Loucy (cell line): ENCODE measurements around the gene TIMP2.

ENCODE experiments used
- EZH2phosphoT487 ChIP-seq: fragments of 200-600 bp; IDR thresholded peaks from 2 replicates; pipeline ENCODE4 v1.6.1; 2018; ENCODE audit warnings: antibody characterized with exemption, mild to moderate bottlenecking, moderate library complexity, borderline replicate concordance
- TF ChIP-seq, protein P1 (sequence below): fragments of 200-600 bp; sonication (generic); conservative IDR thresholded peaks from 2 replicates; pipeline ENCODE4 v1.5.1; 2014; ENCODE audit warnings: mild to moderate bottlenecking, antibody characterized with exemption, low read length

- TF ChIP-seq, protein P1, sequence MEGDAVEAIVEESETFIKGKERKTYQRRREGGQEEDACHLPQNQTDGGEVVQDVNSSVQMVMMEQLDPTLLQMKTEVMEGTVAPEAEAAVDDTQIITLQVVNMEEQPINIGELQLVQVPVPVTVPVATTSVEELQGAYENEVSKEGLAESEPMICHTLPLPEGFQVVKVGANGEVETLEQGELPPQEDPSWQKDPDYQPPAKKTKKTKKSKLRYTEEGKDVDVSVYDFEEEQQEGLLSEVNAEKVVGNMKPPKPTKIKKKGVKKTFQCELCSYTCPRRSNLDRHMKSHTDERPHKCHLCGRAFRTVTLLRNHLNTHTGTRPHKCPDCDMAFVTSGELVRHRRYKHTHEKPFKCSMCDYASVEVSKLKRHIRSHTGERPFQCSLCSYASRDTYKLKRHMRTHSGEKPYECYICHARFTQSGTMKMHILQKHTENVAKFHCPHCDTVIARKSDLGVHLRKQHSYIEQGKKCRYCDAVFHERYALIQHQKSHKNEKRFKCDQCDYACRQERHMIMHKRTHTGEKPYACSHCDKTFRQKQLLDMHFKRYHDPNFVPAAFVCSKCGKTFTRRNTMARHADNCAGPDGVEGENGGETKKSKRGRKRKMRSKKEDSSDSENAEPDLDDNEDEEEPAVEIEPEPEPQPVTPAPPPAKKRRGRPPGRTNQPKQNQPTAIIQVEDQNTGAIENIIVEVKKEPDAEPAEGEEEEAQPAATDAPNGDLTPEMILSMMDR = no peak
- no peak for TF ChIP-seq EZH2phosphoT487
Measured at GRCh38 chr17:78857266-78857665, 67.9 kb downstream of the TIMP2 start.
